Astrocyte (in vitro differentiated cells and primary cell): ENCODE results near the gene LIPH. TPM values are rescaled to one million over a fixed set of nuclear protein-coding genes. Genes with fewer than 3 reads are reported as not detected.
"Not testable (repeated sequence)": the region's sequence is repeated elsewhere in the genome, so short reads cannot be mapped to it uniquely, and the experiment has no call there.

ENCODE experiments used
- DNase-seq: peaks from one replicate; pipeline ENCODE4 v3.0.0-alpha.2; 2010; ENCODE audit warnings: low read depth
- FAIRE-seq: peaks from 2 replicates; lab custom pipeline; 2011; peaks lifted over from hg19 to GRCh38; lab: Jason Lieb, UNC
- H2AFZ ChIP-seq: 2 replicates; pipeline ENCODE4 v1.6.0; 2012; ENCODE audit warnings: low read depth, low read length, inconsistent platforms
- H3K27ac ChIP-seq: 2 replicates; pipeline ENCODE4 v1.5.1; 2011; ENCODE audit warnings: low read depth, low read length, inconsistent platforms
- H3K27me3 ChIP-seq: 2 replicates; pipeline ENCODE4 v1.6.0; 2011; ENCODE audit warnings: low read length, inconsistent platforms; ENCODE audit not compliant: insufficient read depth
- H3K36me3 ChIP-seq: 2 replicates; pipeline ENCODE4 v1.5.1; 2011; ENCODE audit warnings: low read length, inconsistent platforms; ENCODE audit not compliant: insufficient read depth
- H3K4me1 ChIP-seq: 2 replicates; pipeline ENCODE4 v1.5.1; 2011; ENCODE audit warnings: low read length, inconsistent platforms; ENCODE audit not compliant: insufficient read depth
- H3K4me2 ChIP-seq: 2 replicates; pipeline ENCODE4 v1.6.0; 2012; ENCODE audit warnings: low read length, inconsistent platforms
- H3K4me3 ChIP-seq: 2 replicates; pipeline ENCODE4 v1.5.1; 2011; ENCODE audit warnings: low read depth, mild to moderate bottlenecking, low read length, inconsistent platforms; ENCODE audit not compliant: insufficient read depth
- H3K79me2 ChIP-seq: 2 replicates; pipeline ENCODE4 v1.6.0; 2012; ENCODE audit warnings: mild to moderate bottlenecking, low read length, inconsistent platforms; ENCODE audit not compliant: insufficient read depth
- H3K9ac ChIP-seq: 2 replicates; pipeline ENCODE4 v1.6.0; 2012; ENCODE audit warnings: mild to moderate bottlenecking, low read length, inconsistent platforms
- H3K9me3 ChIP-seq: 2 replicates; pipeline ENCODE4 v1.5.1; 2012; ENCODE audit warnings: low read depth, mild to moderate bottlenecking, low read length, inconsistent platforms; ENCODE audit not compliant: insufficient read depth
- H4K20me1 ChIP-seq: 2 replicates; pipeline ENCODE4 v1.6.0; 2012; ENCODE audit warnings: low read length, inconsistent platforms; ENCODE audit not compliant: insufficient read depth
- H3K27ac Mint-ChIP-seq: one replicate; pipeline ENCODE4 v1.8.0; 2021; ENCODE audit warnings: mild to moderate bottlenecking, mixed read lengths; ENCODE audit not compliant: unreplicated experiment
- H3K27me3 Mint-ChIP-seq: one replicate; pipeline ENCODE4 v1.8.0; 2021; ENCODE audit warnings: low read depth, mixed read lengths; ENCODE audit not compliant: unreplicated experiment
- H3K36me3 Mint-ChIP-seq: one replicate; pipeline ENCODE4 v1.8.0; 2021; ENCODE audit warnings: low read depth, mixed read lengths; ENCODE audit not compliant: unreplicated experiment
- H3K4me1 Mint-ChIP-seq: one replicate; pipeline ENCODE4 v1.8.0; 2021; ENCODE audit warnings: low read depth, mixed read lengths; ENCODE audit not compliant: unreplicated experiment
- H3K4me3 Mint-ChIP-seq: one replicate; pipeline ENCODE4 v1.8.0; 2021; ENCODE audit warnings: mild to moderate bottlenecking, moderate library complexity, mixed read lengths; ENCODE audit not compliant: unreplicated experiment
- H3K9me3 Mint-ChIP-seq: one replicate; pipeline ENCODE4 v1.8.0; 2021; ENCODE audit warnings: mild to moderate bottlenecking, mixed read lengths; ENCODE audit not compliant: unreplicated experiment
- EZH2 ChIP-seq: IDR thresholded peaks from 2 replicates; pipeline ENCODE4 v1.6.1; 2012; ENCODE audit warnings: mild to moderate bottlenecking, low read length, inconsistent platforms; ENCODE audit not compliant: insufficient read depth
- total RNA-seq: library from RNA; stranded (reverse); gene quantifications from 2 replicates; pipeline ENCODE4 v1.2.1, GENCODE V29; 2021
- TF ChIP-seq, protein P1 (sequence below): IDR thresholded peaks from 2 replicates; pipeline ENCODE4 v1.5.1; 2011; ENCODE audit warnings: low read depth, mild to moderate bottlenecking, inconsistent platforms, low read length, moderate library complexity; ENCODE audit not compliant: insufficient read depth

LIPH gene
- total RNA-seq, 1 donor from 2014 or later, result 6.4 TPM

DNA sequence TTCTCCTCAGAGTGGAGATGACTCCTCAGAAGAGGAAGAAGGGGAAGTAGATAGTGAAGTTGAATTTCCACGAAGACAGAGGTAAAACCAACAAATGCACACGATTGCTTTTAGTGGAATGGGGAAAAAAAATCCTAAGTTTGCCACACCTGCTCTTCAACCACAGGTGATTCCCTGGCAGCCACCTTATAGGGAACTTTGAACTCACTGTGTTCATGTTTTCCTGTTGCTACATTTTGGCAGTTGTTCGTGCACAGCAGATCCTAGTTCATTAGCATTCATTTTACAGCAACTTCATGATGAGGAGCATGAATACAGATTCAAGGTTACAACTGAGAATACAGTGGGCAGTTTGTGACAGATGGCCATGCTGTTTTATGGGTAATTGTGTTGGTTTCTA is 75.1 kb downstream of the LIPH start:
- no peak for FAIRE-seq
- no peak overlapping the region for H3K27ac ChIP-seq
- peaks cover 8% of the 10 kb centered on the region for H3K4me1 ChIP-seq
- H3K36me3 ChIP-seq, result peaks cover 4% of the 10 kb centered on the region
- Mint-ChIP-seq H3K4me3 (no peak overlapping the region), H3K36me3 (peaks cover 52% of the 10 kb centered on the region), H3K27me3 (no peaks in the 10 kb centered on the region), H3K27ac (no peak overlapping the region), H3K9me3 (peaks cover 9% of the 10 kb centered on the region), H3K4me1 (no peaks in the 10 kb centered on the region)
- no peaks in the 10 kb centered on the region for H3K9me3 ChIP-seq
- DNase-seq, result no peak
- H3K9ac ChIP-seq, result no peak overlapping the region
- H3K27me3 ChIP-seq, result no peaks in the 10 kb centered on the region
- H3K4me3 ChIP-seq, result no peak overlapping the region
- TF ChIP-seq EZH2, result no peak
- TF ChIP-seq, protein P1, sequence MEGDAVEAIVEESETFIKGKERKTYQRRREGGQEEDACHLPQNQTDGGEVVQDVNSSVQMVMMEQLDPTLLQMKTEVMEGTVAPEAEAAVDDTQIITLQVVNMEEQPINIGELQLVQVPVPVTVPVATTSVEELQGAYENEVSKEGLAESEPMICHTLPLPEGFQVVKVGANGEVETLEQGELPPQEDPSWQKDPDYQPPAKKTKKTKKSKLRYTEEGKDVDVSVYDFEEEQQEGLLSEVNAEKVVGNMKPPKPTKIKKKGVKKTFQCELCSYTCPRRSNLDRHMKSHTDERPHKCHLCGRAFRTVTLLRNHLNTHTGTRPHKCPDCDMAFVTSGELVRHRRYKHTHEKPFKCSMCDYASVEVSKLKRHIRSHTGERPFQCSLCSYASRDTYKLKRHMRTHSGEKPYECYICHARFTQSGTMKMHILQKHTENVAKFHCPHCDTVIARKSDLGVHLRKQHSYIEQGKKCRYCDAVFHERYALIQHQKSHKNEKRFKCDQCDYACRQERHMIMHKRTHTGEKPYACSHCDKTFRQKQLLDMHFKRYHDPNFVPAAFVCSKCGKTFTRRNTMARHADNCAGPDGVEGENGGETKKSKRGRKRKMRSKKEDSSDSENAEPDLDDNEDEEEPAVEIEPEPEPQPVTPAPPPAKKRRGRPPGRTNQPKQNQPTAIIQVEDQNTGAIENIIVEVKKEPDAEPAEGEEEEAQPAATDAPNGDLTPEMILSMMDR, result no peak
- H3K79me2 ChIP-seq, result no peaks in the 10 kb centered on the region
- no peak overlapping the region for H2AFZ ChIP-seq
- no peak overlapping the region for H3K4me2 ChIP-seq
- no peaks in the 10 kb centered on the region for H4K20me1 ChIP-seq

DNA sequence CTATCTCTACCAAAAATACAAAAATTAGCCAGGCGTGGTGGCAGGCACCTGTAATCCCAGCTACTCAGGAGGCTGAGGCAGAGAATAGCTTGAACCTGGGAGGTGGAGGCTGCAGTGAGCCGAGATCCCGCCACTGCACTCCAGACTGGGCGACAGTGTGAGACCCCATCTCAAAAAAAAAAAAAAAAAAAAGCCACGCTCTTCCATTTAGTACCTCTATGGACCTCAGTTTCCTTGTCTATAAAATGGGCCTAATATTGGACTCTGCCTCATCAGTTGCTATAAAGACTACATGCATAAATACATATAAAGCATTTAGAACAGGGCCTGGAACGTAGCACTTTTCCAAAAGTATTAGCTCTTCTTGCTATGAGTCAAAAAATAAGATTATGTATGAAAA is 77.5 kb downstream of the LIPH start:
- not testable (repeated sequence) for H3K4me3 ChIP-seq, H3K36me3 ChIP-seq, H3K9ac ChIP-seq, H3K9me3 Mint-ChIP-seq, H3K9me3 ChIP-seq, H3K79me2 ChIP-seq, H3K27me3 Mint-ChIP-seq, H3K4me1 ChIP-seq, H4K20me1 ChIP-seq, H3K27ac ChIP-seq, H2AFZ ChIP-seq, H3K27me3 ChIP-seq, H3K4me3 Mint-ChIP-seq, FAIRE-seq, H3K4me1 Mint-ChIP-seq, DNase-seq, H3K27ac Mint-ChIP-seq, H3K4me2 ChIP-seq
- H3K36me3 Mint-ChIP-seq, result peaks cover 46% of the 10 kb centered on the region

DNA sequence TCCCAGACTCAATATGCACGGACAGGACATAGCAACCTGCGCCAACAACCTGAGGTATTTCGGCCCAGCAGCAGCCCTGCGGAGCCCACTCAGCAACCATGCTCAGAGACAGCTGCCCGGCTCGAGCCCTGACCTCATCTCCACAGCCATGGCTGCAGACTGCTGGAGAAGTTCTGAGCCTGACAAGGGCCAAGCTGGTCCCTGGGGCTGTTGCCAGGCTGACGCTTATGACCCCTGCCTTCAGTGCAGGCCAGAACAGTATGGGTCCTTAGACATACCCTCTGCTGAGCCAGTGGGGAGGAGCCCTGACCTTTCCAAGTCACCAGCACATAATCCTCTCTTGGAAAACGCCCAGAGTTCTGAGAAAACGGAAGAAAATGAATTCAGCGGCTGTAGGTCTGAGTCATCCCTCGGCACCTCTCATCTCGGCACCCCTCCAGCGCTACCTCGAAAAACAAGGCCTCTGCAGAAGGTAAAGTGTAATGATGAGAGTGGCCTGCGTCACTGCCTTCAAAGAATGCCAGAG is 79.0 kb downstream of the LIPH start:
- peaks cover 3% of the 10 kb centered on the region for H3K4me1 Mint-ChIP-seq
- Histone ChIP-seq H3K4me3 (no peak overlapping the region), H3K9me3 (no peaks in the 10 kb centered on the region), H4K20me1 (no peaks in the 10 kb centered on the region), H2AFZ (no peak overlapping the region), H3K79me2 (no peaks in the 10 kb centered on the region), H3K4me1 (peaks cover 8% of the 10 kb centered on the region), H3K36me3 (no peaks in the 10 kb centered on the region), H3K9ac (no peak overlapping the region), H3K4me2 (peak overlapping the region; percentile 31), H3K27me3 (no peaks in the 10 kb centered on the region), H3K27ac (peak overlapping the region; percentile 11)
- H3K36me3 Mint-ChIP-seq, result peaks cover 45% of the 10 kb centered on the region
- no peak for TF ChIP-seq EZH2
- TF ChIP-seq, protein P1, result no peak
- FAIRE-seq (no peak), DNase-seq (peak; percentile 64)
- peaks cover 5% of the 10 kb centered on the region for H3K9me3 Mint-ChIP-seq
- no peak overlapping the region for H3K4me3 Mint-ChIP-seq
- no peak overlapping the region for H3K27ac Mint-ChIP-seq
- H3K27me3 Mint-ChIP-seq, result no peaks in the 10 kb centered on the region
